Esophagus muscularis mucosa (tissue), 4 donors: Measurements from ENCODE around the gene DCX. TPM values are rescaled to one million over a fixed set of nuclear protein-coding genes. Genes with fewer than 3 reads are reported as not detected.

Experiments
- DNase-seq: peaks from one replicate; pipeline ENCODE4 v3.0.0-alpha.2; 2017; ENCODE audit errors: extremely low spot score
- H3K27ac ChIP-seq, 4 donors: fragments of 200-600 bp; sonication (generic); replicated peaks in 1 of 4; 1 replicate in 3 of 4; 2 replicates in 1 of 4; pipeline ENCODE4 v1.5.1; 2016 to 2019; ENCODE audit warnings: mild to moderate bottlenecking in 1 of 4
- H3K27me3 ChIP-seq, 4 donors: fragments of 200-600 bp; sonication (generic); one replicate each; pipeline versions ENCODE4 v1.5.1 to v1.6.0; 2016 to 2019
- H3K36me3 ChIP-seq, 4 donors: fragments of 200-600 bp; sonication (generic); one replicate each; pipeline ENCODE4 v1.5.1; 2016 to 2019
- H3K4me1 ChIP-seq, 4 donors: fragments of 200-600 bp; sonication (generic); one replicate each; pipeline ENCODE4 v1.5.1; 2016 to 2019
- H3K4me3 ChIP-seq, 4 donors: fragments of 200-600 bp; sonication (generic); 1 replicate in 2 of 4; 2 replicates in 2 of 4; pipeline ENCODE4 v1.5.1; 2016 to 2019; ENCODE audit warnings: mild to moderate bottlenecking in 4 of 4, moderate library complexity in 1 of 4
- H3K9me3 ChIP-seq, 4 donors: fragments of 200-600 bp; sonication (generic); 1 replicate in 3 of 4; 2 replicates in 1 of 4; pipeline ENCODE4 v1.5.1; 2016 to 2019
- EP300 ChIP-seq: sonication (generic); formaldehyde crosslinking; IDR thresholded peaks from one replicate; pipeline ENCODE4 v1.6.1; 2017; ENCODE audit warnings: antibody characterized with exemption
- POLR2A ChIP-seq: fragments of 450-650 bp; IDR thresholded peaks from one replicate; pipeline ENCODE4 v1.6.1; 2017; ENCODE audit warnings: antibody characterized with exemption, moderate library complexity, mild to moderate bottlenecking, low read depth
- POLR2AphosphoS5 ChIP-seq, 2 donors: sonication (generic); formaldehyde crosslinking; IDR thresholded peaks; one replicate each; pipeline ENCODE4 v1.6.1; 2017; ENCODE audit warnings: antibody characterized with exemption in 2 of 2
- WGBS: methylation state at CpG from one replicate; pipeline ENCODE4 v1.1.5; 2018; 5-methylcytosine and 5-hydroxymethylcytosine counted together
- intact Hi-C: fragments of 100-400 bp; cut with DNase I; formaldehyde crosslinking; loops from one replicate; pipeline ENCODE4 v1.15.1; 2023
- total RNA-seq, 4 donors: library from RNA; depleted of rRNA; stranded (reverse); fragments of >200 nt; gene quantifications; one replicate each; pipeline versions ENCODE4 v1.1.0 to v1.2.1, GENCODE V29; 2016
- TF ChIP-seq, protein P1 (sequence below), 3 experiments: fragments of 200-600 bp in 2 of 3; fragments of 450-650 bp in 1 of 3; sonication (generic) in 2 of 3; IDR thresholded peaks; one replicate each; pipeline ENCODE4 v1.5.1; 2017 to 2019; ENCODE audit warnings: antibody characterized with exemption in 3 of 3, mild to moderate bottlenecking in 2 of 3, moderate library complexity in 1 of 3

The DCX gene
- total RNA-seq, 4 donors from 2014 or later, result under 0.01 to 0.13 (median 0.11) TPM; not detected in 1

DNA sequence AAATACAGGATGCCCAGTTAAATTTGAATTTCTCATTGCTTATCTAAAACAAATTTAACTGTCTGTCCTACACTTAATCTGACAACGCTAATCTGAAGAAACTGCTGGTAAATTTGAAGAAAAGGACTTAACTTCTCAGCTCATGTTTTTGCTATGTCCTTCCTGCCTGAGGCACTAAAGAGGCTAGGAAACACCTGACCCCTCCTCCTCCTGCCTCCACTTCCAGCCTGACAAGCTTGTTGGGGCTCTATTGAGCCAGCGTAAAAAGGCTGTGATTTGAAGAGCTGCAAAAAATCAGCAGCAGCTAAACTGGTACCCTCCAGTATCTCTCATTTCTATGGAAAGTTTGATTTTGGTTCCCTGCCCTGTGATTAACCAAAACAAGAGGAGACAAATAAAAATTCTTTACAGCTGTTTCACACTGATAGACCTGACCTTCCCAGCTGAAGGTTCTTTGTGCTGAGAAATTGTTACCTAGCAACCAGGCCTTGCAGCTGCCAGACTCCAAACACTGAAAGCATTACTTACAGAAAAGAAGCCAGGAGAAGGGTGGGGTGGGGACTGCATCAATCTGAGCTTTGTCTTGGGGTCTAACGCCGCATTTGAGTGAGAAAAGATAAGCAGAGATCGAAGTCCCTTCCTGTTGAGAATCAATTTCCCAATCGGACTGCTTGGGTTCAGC, 35.0 kb downstream of the DCX start:
- DNase-seq, result no peak
- no peaks in the 10 kb centered on the region for H3K9me3 ChIP-seq
- no peak overlapping the region for H3K4me3 ChIP-seq
- no peak overlapping the region for H3K27ac ChIP-seq
- 42% methylated on average over 6 of the region's 6 CpGs for WGBS
- no peaks in the 10 kb centered on the region for H3K27me3 ChIP-seq
- H3K4me1 ChIP-seq, result no peaks in the 10 kb centered on the region
- TF ChIP-seq EP300, result no peak
- TF ChIP-seq POLR2AphosphoS5 (IDR thresholded peaks at IDR 0.05), result no peak
- H3K36me3 ChIP-seq, result no peaks in the 10 kb centered on the region
- intact Hi-C loops, result no loop called here

DNA sequence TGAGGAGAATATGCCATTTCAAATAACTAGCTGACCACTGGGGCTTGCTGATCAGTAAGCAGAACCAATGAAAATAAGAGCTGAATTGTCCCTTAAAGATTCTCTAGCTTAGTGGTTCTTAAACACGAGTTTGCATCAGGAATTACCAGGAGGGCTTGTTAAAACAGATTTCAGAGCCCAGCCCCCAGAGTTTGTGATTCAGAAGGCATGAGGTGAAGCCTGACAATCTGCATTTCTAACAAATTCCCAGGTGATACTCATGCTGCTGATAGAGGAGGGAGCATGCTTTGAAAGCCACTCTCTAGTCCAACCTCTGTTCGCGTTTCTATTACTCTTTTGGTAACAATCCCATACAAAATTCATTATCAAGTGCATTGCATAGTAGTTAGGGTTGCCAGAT, 35.5 kb downstream of the DCX start:
- H3K27me3 ChIP-seq, result no peaks in the 10 kb centered on the region
- no peaks in the 10 kb centered on the region for H3K4me1 ChIP-seq
- TF ChIP-seq POLR2AphosphoS5 (IDR thresholded peaks at IDR 0.05), result no peak
- no peak for TF ChIP-seq POLR2A
- TF ChIP-seq EP300, result no peak
- TF ChIP-seq, protein P1, sequence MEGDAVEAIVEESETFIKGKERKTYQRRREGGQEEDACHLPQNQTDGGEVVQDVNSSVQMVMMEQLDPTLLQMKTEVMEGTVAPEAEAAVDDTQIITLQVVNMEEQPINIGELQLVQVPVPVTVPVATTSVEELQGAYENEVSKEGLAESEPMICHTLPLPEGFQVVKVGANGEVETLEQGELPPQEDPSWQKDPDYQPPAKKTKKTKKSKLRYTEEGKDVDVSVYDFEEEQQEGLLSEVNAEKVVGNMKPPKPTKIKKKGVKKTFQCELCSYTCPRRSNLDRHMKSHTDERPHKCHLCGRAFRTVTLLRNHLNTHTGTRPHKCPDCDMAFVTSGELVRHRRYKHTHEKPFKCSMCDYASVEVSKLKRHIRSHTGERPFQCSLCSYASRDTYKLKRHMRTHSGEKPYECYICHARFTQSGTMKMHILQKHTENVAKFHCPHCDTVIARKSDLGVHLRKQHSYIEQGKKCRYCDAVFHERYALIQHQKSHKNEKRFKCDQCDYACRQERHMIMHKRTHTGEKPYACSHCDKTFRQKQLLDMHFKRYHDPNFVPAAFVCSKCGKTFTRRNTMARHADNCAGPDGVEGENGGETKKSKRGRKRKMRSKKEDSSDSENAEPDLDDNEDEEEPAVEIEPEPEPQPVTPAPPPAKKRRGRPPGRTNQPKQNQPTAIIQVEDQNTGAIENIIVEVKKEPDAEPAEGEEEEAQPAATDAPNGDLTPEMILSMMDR (IDR thresholded peaks at IDR 0.05), result no peak
- H3K9me3 ChIP-seq, result no peaks in the 10 kb centered on the region
- no peak overlapping the region for H3K27ac ChIP-seq
- no peak for DNase-seq
- H3K4me3 ChIP-seq, result no peak overlapping the region
- intact Hi-C loops, result no loop called here
- WGBS, result 49% methylated on average over 3 of the region's 3 CpGs
- no peaks in the 10 kb centered on the region for H3K36me3 ChIP-seq

DNA sequence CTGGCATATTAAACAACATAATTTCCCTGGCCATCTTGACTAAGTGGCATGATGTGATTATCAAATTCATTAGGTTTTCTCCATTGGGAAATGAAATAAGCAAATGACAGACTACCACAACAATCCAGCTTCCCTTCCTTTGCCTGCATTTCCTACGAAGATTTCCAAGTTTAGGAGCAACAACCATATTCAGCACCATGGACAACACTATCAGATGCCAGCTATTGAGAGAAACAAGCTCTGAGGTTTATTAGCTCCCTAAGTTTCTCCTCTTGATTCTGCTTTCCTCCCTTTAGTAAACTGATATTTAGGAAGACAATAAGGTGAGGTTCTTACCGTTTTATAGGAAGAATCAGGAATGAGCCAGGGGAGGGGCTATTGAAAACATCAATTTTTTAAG, 36.2 kb downstream of the DCX start:
- H3K27ac ChIP-seq, result no peak overlapping the region
- TF ChIP-seq, protein P1 (IDR thresholded peaks at IDR 0.05), result no peak
- no peak for TF ChIP-seq POLR2A
- TF ChIP-seq EP300, result no peak
- no peak for TF ChIP-seq POLR2AphosphoS5 (IDR thresholded peaks at IDR 0.05)
- no peak overlapping the region for H3K4me3 ChIP-seq
- intact Hi-C loops, result no loop called here
- H3K27me3 ChIP-seq, result no peaks in the 10 kb centered on the region
- H3K36me3 ChIP-seq, result no peaks in the 10 kb centered on the region
- no peaks in the 10 kb centered on the region for H3K4me1 ChIP-seq
- H3K9me3 ChIP-seq, result no peaks in the 10 kb centered on the region
- DNase-seq, result no peak
- WGBS, result 25% methylated on average over 2 of the region's 2 CpGs

DNA sequence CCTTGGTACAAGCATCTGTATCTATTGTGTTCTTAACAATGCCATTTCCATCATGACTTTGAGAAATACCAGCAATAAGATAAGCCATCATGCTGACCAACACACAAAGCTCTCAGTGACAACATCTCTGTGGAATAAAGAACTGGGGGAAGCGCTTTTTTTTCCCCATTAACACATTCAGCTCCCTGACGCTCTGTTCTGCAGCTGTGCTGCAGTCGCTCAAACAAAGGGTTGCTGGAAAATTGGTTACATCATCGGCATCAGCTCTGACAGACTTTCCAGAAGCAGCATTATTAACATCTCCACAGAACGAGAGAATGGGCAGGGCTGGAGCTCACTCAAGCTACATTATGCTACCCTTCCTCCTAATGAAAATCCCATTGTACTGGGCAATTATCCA, 39.9 kb downstream of the DCX start:
- H3K27me3 ChIP-seq, result no peaks in the 10 kb centered on the region
- no peaks in the 10 kb centered on the region for H3K9me3 ChIP-seq
- DNase-seq, result no peak
- TF ChIP-seq POLR2AphosphoS5 (IDR thresholded peaks at IDR 0.05), result no peak
- no peak for TF ChIP-seq EP300
- TF ChIP-seq, protein P1 (IDR thresholded peaks at IDR 0.05), result no peak
- TF ChIP-seq POLR2A, result no peak
- H3K36me3 ChIP-seq, result no peaks in the 10 kb centered on the region
- no peaks in the 10 kb centered on the region for H3K4me1 ChIP-seq
- 58% methylated on average over 5 of the region's 5 CpGs for WGBS
- H3K4me3 ChIP-seq, result no peak overlapping the region
- intact Hi-C loops, result no loop called here
- no peak overlapping the region for H3K27ac ChIP-seq

DNA sequence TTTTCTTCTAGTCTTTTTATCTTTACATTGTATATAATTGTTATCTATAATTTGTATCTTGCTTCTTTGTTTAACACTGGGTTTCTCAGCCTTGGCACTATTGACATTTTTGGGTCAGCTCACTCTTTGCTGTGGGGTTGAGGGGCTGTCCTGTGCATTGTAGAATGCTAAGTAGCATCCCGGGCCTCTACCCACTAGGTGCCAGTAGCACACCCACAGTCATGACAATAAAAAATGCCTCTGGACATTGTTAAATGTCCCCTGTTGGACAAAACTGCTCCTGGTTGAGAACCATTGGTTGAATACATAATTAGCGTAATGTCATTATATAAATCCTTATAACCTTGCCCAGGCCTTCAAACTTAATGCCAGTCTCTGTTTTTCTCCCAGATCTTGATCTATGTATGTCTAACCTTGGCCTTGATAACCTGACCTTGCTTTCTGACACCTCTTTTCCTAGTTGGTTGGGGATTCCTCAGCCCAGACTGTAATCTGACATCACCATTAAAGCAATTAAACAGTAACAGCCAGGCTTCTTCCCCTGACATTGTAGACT, 46.1 kb downstream of the DCX start:
- TF ChIP-seq EP300 (no peak), POLR2A (no peak), POLR2AphosphoS5 (IDR thresholded peaks at IDR 0.05) (no peak)
- TF ChIP-seq, protein P1 (IDR thresholded peaks at IDR 0.05), result no peak
- Histone ChIP-seq H3K9me3 (no peaks in the 10 kb centered on the region), H3K36me3 (no peaks in the 10 kb centered on the region), H3K27me3 (no peaks in the 10 kb centered on the region), H3K4me1 (no peaks in the 10 kb centered on the region), H3K27ac (no peak overlapping the region), H3K4me3 (no peak overlapping the region)
- intact Hi-C loops, result no loop called here
- no peak for DNase-seq
- WGBS, result 75% methylated on average over 2 of the region's 2 CpGs
